ENCODE results near the gene MYO9B. TPM values are rescaled to one million over a fixed set of nuclear protein-coding genes. Genes with fewer than 3 reads are reported as not detected.

Gene MYO9B
- total RNA-seq, 1 donor from 2014 or later: 123 TPM

GRCh38 chr19:17114414-17114831 lies 38.8 kb downstream of the MYO9B start:
- Histone ChIP-seq H3K9ac (ENCODE audit: low read length) (no peak overlapping the region), H2AFZ (ENCODE audit: low read depth, low read length) (no peak overlapping the region), H3K4me3 (ENCODE audit: insufficient read depth, low read depth, low read length) (no peak overlapping the region), H3K4me1 (ENCODE audit: insufficient read depth, low read length) (peaks cover 8% of the 10 kb centered on the region), H3K9me3 (ENCODE audit: insufficient read depth, low read depth, low read length) (no peaks in the 10 kb centered on the region), H3K4me2 (ENCODE audit: low read length) (no peak overlapping the region), H4K20me1 (ENCODE audit: insufficient read depth, low read length) (peaks cover 80% of the 10 kb centered on the region), H3K27ac (ENCODE audit: low read depth, low read length) (no peak overlapping the region), H3K27me3 (ENCODE audit: insufficient read depth, low read length) (no peaks in the 10 kb centered on the region), H3K79me2 (ENCODE audit: insufficient read depth, low read length) (peaks cover 98% of the 10 kb centered on the region), H3K36me3 (ENCODE audit: insufficient read depth, low read length) (peaks cover 4% of the 10 kb centered on the region)
- FAIRE-seq (no peak), DNase-seq (ENCODE audit: low read depth) (peak; percentile 56)
- no peaks in the 10 kb centered on the region for H3K27me3 Mint-ChIP-seq (ENCODE audit: low read depth, unreplicated experiment)
- H3K27ac Mint-ChIP-seq (ENCODE audit: unreplicated experiment): no peak overlapping the region
- no peak overlapping the region for H3K4me3 Mint-ChIP-seq (ENCODE audit: unreplicated experiment)
- no peaks in the 10 kb centered on the region for H3K4me1 Mint-ChIP-seq (ENCODE audit: low read depth, unreplicated experiment)
- no peaks in the 10 kb centered on the region for H3K9me3 Mint-ChIP-seq (ENCODE audit: unreplicated experiment)
- H3K36me3 Mint-ChIP-seq (ENCODE audit: low read depth, unreplicated experiment): peaks cover 31% of the 10 kb centered on the region
- no peak for TF ChIP-seq EZH2 (IDR thresholded peaks at IDR 0.05; ENCODE audit: insufficient read depth, low read length)
- TF ChIP-seq, protein P1, sequence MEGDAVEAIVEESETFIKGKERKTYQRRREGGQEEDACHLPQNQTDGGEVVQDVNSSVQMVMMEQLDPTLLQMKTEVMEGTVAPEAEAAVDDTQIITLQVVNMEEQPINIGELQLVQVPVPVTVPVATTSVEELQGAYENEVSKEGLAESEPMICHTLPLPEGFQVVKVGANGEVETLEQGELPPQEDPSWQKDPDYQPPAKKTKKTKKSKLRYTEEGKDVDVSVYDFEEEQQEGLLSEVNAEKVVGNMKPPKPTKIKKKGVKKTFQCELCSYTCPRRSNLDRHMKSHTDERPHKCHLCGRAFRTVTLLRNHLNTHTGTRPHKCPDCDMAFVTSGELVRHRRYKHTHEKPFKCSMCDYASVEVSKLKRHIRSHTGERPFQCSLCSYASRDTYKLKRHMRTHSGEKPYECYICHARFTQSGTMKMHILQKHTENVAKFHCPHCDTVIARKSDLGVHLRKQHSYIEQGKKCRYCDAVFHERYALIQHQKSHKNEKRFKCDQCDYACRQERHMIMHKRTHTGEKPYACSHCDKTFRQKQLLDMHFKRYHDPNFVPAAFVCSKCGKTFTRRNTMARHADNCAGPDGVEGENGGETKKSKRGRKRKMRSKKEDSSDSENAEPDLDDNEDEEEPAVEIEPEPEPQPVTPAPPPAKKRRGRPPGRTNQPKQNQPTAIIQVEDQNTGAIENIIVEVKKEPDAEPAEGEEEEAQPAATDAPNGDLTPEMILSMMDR (IDR thresholded peaks at IDR 0.05; ENCODE audit: insufficient read depth, low read depth, low read length): no peak

GRCh38 chr19:17116996-17117702 lies 41.6 kb downstream of the MYO9B start:
- Histone ChIP-seq H3K4me2 (ENCODE audit: low read length) (no peak overlapping the region), H3K9ac (ENCODE audit: low read length) (no peak overlapping the region), H2AFZ (ENCODE audit: low read depth, low read length) (no peak overlapping the region), H4K20me1 (ENCODE audit: insufficient read depth, low read length) (peaks cover 83% of the 10 kb centered on the region), H3K27me3 (ENCODE audit: insufficient read depth, low read length) (no peaks in the 10 kb centered on the region), H3K4me3 (ENCODE audit: insufficient read depth, low read depth, low read length) (no peak overlapping the region), H3K9me3 (ENCODE audit: insufficient read depth, low read depth, low read length) (no peaks in the 10 kb centered on the region), H3K4me1 (ENCODE audit: insufficient read depth, low read length) (peaks cover 8% of the 10 kb centered on the region), H3K36me3 (ENCODE audit: insufficient read depth, low read length) (no peaks in the 10 kb centered on the region), H3K27ac (ENCODE audit: low read depth, low read length) (no peak overlapping the region), H3K79me2 (ENCODE audit: insufficient read depth, low read length) (peaks cover 97% of the 10 kb centered on the region)
- Mint-ChIP-seq H3K36me3 (ENCODE audit: low read depth, unreplicated experiment) (peaks cover 26% of the 10 kb centered on the region), H3K4me1 (ENCODE audit: low read depth, unreplicated experiment) (no peaks in the 10 kb centered on the region), H3K4me3 (ENCODE audit: unreplicated experiment) (no peak overlapping the region), H3K27me3 (ENCODE audit: low read depth, unreplicated experiment) (no peaks in the 10 kb centered on the region), H3K9me3 (ENCODE audit: unreplicated experiment) (peaks cover 2% of the 10 kb centered on the region), H3K27ac (ENCODE audit: unreplicated experiment) (no peak overlapping the region)
- no peak for DNase-seq (ENCODE audit: low read depth)
- FAIRE-seq: no peak
- TF ChIP-seq EZH2 (IDR thresholded peaks at IDR 0.05; ENCODE audit: insufficient read depth, low read length): no peak
- TF ChIP-seq, protein P1 (IDR thresholded peaks at IDR 0.05; ENCODE audit: insufficient read depth, low read depth, low read length): no peak

- H3K4me1 ChIP-seq (ENCODE audit: insufficient read depth, low read length): peaks cover 6% of the 10 kb centered on the region
- H3K4me2 ChIP-seq (ENCODE audit: low read length): no peak overlapping the region
- TF ChIP-seq EZH2 (IDR thresholded peaks at IDR 0.05; ENCODE audit: insufficient read depth, low read length): no peak
- TF ChIP-seq, protein P1 (IDR thresholded peaks at IDR 0.05; ENCODE audit: insufficient read depth, low read depth, low read length): no peak
- peaks cover 95% of the 10 kb centered on the region for H3K79me2 ChIP-seq (ENCODE audit: insufficient read depth, low read length)
- no peak overlapping the region for H3K27ac ChIP-seq (ENCODE audit: low read depth, low read length)
- peaks cover 83% of the 10 kb centered on the region for H4K20me1 ChIP-seq (ENCODE audit: insufficient read depth, low read length)
- no peak overlapping the region for H3K4me3 Mint-ChIP-seq (ENCODE audit: unreplicated experiment)
- no peak overlapping the region for H3K9ac ChIP-seq (ENCODE audit: low read length)
- no peaks in the 10 kb centered on the region for H3K4me1 Mint-ChIP-seq (ENCODE audit: low read depth, unreplicated experiment)
- H3K36me3 Mint-ChIP-seq (ENCODE audit: low read depth, unreplicated experiment): peaks cover 25% of the 10 kb centered on the region
- no peak overlapping the region for H2AFZ ChIP-seq (ENCODE audit: low read depth, low read length)
- H3K4me3 ChIP-seq (ENCODE audit: insufficient read depth, low read depth, low read length): no peak overlapping the region
- DNase-seq (ENCODE audit: low read depth): no peak
- no peaks in the 10 kb centered on the region for H3K27me3 Mint-ChIP-seq (ENCODE audit: low read depth, unreplicated experiment)
- FAIRE-seq: no peak
- H3K9me3 ChIP-seq (ENCODE audit: insufficient read depth, low read depth, low read length): no peaks in the 10 kb centered on the region
- no peak overlapping the region for H3K27ac Mint-ChIP-seq (ENCODE audit: unreplicated experiment)
- H3K9me3 Mint-ChIP-seq (ENCODE audit: unreplicated experiment): peaks cover 2% of the 10 kb centered on the region
- no peaks in the 10 kb centered on the region for H3K27me3 ChIP-seq (ENCODE audit: insufficient read depth, low read length)
- H3K36me3 ChIP-seq (ENCODE audit: insufficient read depth, low read length): no peaks in the 10 kb centered on the region
These were observed 43.4 kb downstream of the MYO9B start for GRCh38 chr19:17118957-17119356.
